Mammary epithelial cell (primary cell): ENCODE measurements around the gene REXO1.

Experiments
- CTCF ChIP-seq, 2 donors: IDR thresholded peaks in 1 of 2; conservative IDR thresholded peaks in 1 of 2; 2 replicates each; pipeline ENCODE4 v1.5.1; 2011 to 2012; ENCODE audit warnings: inconsistent platforms in 2 of 2, low read length in 2 of 2, mild to moderate bottlenecking in 2 of 2, control low read depth in 1 of 2, low read depth in 1 of 2; ENCODE audit not compliant: insufficient read depth in 1 of 2; ENCODE audit errors: extremely low read depth in 1 of 2
- EZH2 ChIP-seq: IDR thresholded peaks from 2 replicates; pipeline ENCODE4 v1.6.1; 2012; ENCODE audit warnings: low read length, inconsistent platforms, borderline replicate concordance

GRCh38 chr19:1851654-1852580 is 3.6 kb upstream of the REXO1 start:
- TF ChIP-seq CTCF (conservative IDR thresholded peaks at IDR 0.05 in 1 of 2, IDR thresholded peaks at IDR 0.05 in 1 of 2; ENCODE audit: extremely low read depth in 1 of 2, insufficient read depth in 1 of 2, low read depth in 1 of 2, low read length in 2 of 2) (no peak), EZH2 (no peak)
